ENCODE measurements around the gene FCAR. TPM values are rescaled to one million over a fixed set of nuclear protein-coding genes. Genes with fewer than 3 reads are reported as not detected.
"Not testable (repeated sequence)": the region's sequence is repeated elsewhere in the genome, so short reads cannot be mapped to it uniquely, and the experiment has no call there.

The FCAR gene
- polyA plus RNA-seq, 1 of the 3 experiments (the other 2 are of a cell fraction) = not detected

DNA sequence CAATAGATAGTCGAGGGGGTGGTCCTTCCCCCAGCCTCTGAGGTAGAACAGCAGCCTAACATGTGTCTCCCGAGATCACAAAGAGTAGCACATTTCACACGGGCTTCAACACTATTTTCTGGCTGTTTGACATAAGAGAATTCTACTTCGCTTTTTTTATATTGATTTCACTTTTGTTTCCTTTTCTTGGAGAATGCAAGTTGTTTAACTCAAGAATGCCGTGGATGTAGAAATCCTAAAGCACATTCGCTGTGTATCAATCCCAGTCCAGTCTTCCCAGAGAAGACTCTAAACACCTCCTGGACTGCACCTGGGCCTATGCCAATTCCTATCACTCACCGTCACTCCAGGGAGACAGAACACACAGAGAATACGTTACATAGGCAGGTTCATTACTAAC, 46.0 kb upstream of the FCAR start:
- CTCF ChIA-PET; H3K36me3 ChIP-seq (replicated peaks in 1 of 2; ENCODE audit: control insufficient read depth in 1 of 2, insufficient read depth in 2 of 2, low read length in 1 of 2); H3K27ac ChIP-seq (ENCODE audit: low read depth in 2 of 2, low read length in 1 of 2); H3K4me2 ChIP-seq; H3K9ac ChIP-seq; DNase-seq; H3K27me3 ChIP-seq (ENCODE audit: insufficient read depth); H2AFZ ChIP-seq (ENCODE audit: low read depth); H3K79me2 ChIP-seq (ENCODE audit: insufficient read depth); POLR2A ChIA-PET; H3K4me1 ChIP-seq (ENCODE audit: control insufficient read depth in 1 of 2, insufficient read depth in 2 of 2, low read depth in 1 of 2, low read length in 1 of 2); H3K4me3 ChIP-seq (ENCODE audit: low read depth in 2 of 2, low read length in 1 of 2); H3F3A ChIP-seq (replicated peaks; ENCODE audit: insufficient read depth); H3K9me2 ChIP-seq; H3K9me3 ChIP-seq; H4K20me1 ChIP-seq (ENCODE audit: insufficient read depth): not testable (repeated sequence)
- WGBS (ENCODE audit: low lambda C conversion rate) = 2% methylated on average over 8 of the region's 8 CpGs

DNA sequence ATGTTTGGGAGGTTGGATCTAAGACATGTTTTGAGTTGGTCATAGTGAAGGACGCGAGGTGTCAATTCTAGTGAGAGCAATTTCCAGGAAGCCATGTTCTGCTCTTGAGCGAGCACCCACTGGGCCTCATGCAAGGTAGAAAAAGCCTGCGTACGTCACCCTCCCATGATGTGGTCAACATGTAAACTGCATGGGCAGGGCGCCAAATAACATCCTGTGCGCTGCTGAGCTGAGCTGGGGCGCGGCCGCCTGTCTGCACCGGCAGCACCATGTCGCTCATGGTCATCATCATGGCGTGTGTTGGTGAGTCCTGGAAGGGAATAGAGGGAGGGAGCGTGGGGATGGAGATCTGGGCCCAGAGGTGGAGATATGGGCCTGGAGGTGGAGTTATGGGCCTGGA, 41.5 kb upstream of the FCAR start, which contains the start of gene KIR2DS4:
TSS of gene KIR2DS4 (plus strand) at position 181 of the 400 bp plus-strand sequence.
- H3K4me2 ChIP-seq; H3K9me3 ChIP-seq; H3K79me2 ChIP-seq (ENCODE audit: insufficient read depth); CTCF ChIA-PET; H3K4me1 ChIP-seq (ENCODE audit: control insufficient read depth in 1 of 2, insufficient read depth in 2 of 2, low read depth in 1 of 2, low read length in 1 of 2); H2AFZ ChIP-seq (ENCODE audit: low read depth); H3K27ac ChIP-seq (ENCODE audit: low read depth in 2 of 2, low read length in 1 of 2); H3K36me3 ChIP-seq (replicated peaks in 1 of 2; ENCODE audit: control insufficient read depth in 1 of 2, insufficient read depth in 2 of 2, low read length in 1 of 2); H3K4me3 ChIP-seq (ENCODE audit: low read depth in 2 of 2, low read length in 1 of 2); H3K9ac ChIP-seq; H3K9me2 ChIP-seq; H3K27me3 ChIP-seq (ENCODE audit: insufficient read depth); H3F3A ChIP-seq (replicated peaks; ENCODE audit: insufficient read depth); POLR2A ChIA-PET; H4K20me1 ChIP-seq (ENCODE audit: insufficient read depth); DNase-seq: not testable (repeated sequence)
- WGBS (ENCODE audit: low lambda C conversion rate) = 32% methylated on average over 11 of the region's 14 CpGs

DNA sequence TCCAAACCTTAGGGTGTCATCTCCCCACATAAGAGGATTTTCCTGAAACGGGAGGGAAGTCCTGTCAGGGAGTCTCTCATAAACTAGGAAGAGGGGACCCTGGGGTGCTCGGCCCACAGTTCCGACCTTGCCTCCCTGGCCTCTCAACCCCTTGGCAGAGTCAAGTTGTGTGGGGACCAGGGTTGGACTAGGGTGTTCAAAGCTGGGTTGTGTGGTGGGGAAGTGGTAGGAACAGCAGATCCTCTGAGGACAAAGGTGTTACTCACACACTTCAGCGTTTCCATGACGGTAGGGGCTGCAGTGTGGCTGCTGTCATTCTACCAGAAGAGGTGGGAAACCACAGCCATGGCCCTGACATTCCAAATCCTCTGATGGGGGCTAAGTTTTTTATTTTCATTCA, 38.9 kb upstream of the FCAR start:
- DNase-seq; H3K27me3 ChIP-seq (ENCODE audit: insufficient read depth); H3K4me1 ChIP-seq (ENCODE audit: control insufficient read depth in 1 of 2, insufficient read depth in 2 of 2, low read depth in 1 of 2, low read length in 1 of 2); H2AFZ ChIP-seq (ENCODE audit: low read depth); H4K20me1 ChIP-seq (ENCODE audit: insufficient read depth); H3K9me3 ChIP-seq; H3K4me2 ChIP-seq; POLR2A ChIA-PET; H3K36me3 ChIP-seq (replicated peaks in 1 of 2; ENCODE audit: control insufficient read depth in 1 of 2, insufficient read depth in 2 of 2, low read length in 1 of 2); H3K9ac ChIP-seq; H3K4me3 ChIP-seq (ENCODE audit: low read depth in 2 of 2, low read length in 1 of 2); H3K79me2 ChIP-seq (ENCODE audit: insufficient read depth); H3K27ac ChIP-seq (ENCODE audit: low read depth in 2 of 2, low read length in 1 of 2); CTCF ChIA-PET; H3F3A ChIP-seq (replicated peaks; ENCODE audit: insufficient read depth); H3K9me2 ChIP-seq: not testable (repeated sequence)
- 13% methylated on average over 5 of the region's 5 CpGs for WGBS (ENCODE audit: low lambda C conversion rate)

DNA sequence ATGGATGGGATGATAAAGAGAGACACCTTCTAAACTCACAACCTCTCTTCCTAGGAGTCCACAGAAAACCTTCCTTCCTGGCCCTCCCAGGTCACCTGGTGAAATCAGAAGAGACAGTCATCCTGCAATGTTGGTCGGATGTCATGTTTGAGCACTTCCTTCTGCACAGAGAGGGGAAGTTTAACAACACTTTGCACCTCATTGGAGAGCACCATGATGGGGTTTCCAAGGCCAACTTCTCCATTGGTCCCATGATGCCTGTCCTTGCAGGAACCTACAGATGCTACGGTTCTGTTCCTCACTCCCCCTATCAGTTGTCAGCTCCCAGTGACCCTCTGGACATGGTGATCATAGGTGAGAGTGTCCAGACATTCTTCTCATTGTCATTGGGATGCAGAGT, 36.5 kb upstream of the FCAR start:
- POLR2A ChIA-PET; DNase-seq; H3K4me3 ChIP-seq (ENCODE audit: low read depth in 2 of 2, low read length in 1 of 2); H3K27me3 ChIP-seq (ENCODE audit: insufficient read depth); H2AFZ ChIP-seq (ENCODE audit: low read depth); H3K9ac ChIP-seq; H3K27ac ChIP-seq (ENCODE audit: low read depth in 2 of 2, low read length in 1 of 2); H3F3A ChIP-seq (replicated peaks; ENCODE audit: insufficient read depth); H3K9me2 ChIP-seq; H4K20me1 ChIP-seq (ENCODE audit: insufficient read depth); H3K4me2 ChIP-seq; H3K79me2 ChIP-seq (ENCODE audit: insufficient read depth); H3K9me3 ChIP-seq; H3K4me1 ChIP-seq (ENCODE audit: control insufficient read depth in 1 of 2, insufficient read depth in 2 of 2, low read depth in 1 of 2, low read length in 1 of 2); H3K36me3 ChIP-seq (replicated peaks in 1 of 2; ENCODE audit: control insufficient read depth in 1 of 2, insufficient read depth in 2 of 2, low read length in 1 of 2); CTCF ChIA-PET: not testable (repeated sequence)
- WGBS (ENCODE audit: low lambda C conversion rate) = 9% methylated on average over 2 of the region's 2 CpGs

DNA sequence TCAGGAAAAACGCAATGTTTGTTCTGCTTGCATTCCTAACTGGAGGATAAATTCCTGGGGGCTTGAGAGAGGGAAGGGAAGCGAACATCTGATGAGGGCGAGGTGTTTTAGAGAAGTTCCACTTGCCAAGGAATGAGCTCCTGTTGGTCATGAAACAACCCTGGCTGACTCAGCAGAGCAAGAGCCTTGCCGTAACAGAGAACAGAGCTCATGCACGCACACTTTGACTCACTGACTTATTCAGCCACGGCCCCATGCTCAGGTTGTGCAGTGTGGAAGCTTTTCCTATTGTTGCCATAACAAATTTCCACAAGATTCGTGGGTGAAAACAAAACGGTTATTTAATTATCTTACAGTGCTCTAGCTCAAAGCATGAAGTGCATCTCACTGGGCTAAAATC, 30.9 kb upstream of the FCAR start:
- 3% methylated on average over 8 of the region's 8 CpGs for WGBS (ENCODE audit: low lambda C conversion rate)

DNA sequence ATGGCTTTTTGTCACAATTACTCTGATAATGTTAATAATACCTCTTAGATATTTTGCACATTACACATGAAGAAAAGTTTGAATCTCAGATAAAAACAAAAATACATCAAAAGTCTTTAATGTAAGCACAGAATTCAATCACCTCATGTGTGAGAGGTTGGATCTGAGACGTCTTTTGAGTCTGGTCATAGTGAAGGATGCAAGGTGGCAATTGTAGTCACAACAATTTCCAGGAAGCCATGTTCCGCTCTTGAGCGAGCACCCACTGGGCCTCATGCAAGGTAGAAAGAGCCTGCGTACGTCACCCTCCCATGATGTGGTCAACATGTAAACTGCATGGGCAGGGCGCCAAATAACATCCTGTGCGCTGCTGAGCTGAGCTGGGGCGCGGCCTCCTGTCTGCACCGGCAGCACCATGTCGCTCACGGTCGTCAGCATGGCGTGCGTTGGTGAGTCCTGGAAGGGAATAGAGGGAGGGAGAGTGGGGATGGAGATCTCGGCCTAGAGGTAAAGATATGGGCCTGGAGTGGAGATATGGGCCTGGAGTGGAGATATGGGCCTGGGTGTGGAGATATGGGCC, 23.9 kb upstream of the FCAR start, which contains the start of gene KIR3DL2:
TSS of gene KIR3DL2 (plus strand) at position 383 of the 580 bp plus-strand sequence. CDS start at position 416, 33 bp downstream.
- H3K9ac ChIP-seq; H3K9me2 ChIP-seq; DNase-seq; H3F3A ChIP-seq (replicated peaks; ENCODE audit: insufficient read depth); H3K36me3 ChIP-seq (replicated peaks in 1 of 2; ENCODE audit: control insufficient read depth in 1 of 2, insufficient read depth in 2 of 2, low read length in 1 of 2); H3K9me3 ChIP-seq; H3K4me1 ChIP-seq (ENCODE audit: control insufficient read depth in 1 of 2, insufficient read depth in 2 of 2, low read depth in 1 of 2, low read length in 1 of 2); POLR2A ChIA-PET; H3K79me2 ChIP-seq (ENCODE audit: insufficient read depth); H2AFZ ChIP-seq (ENCODE audit: low read depth); H4K20me1 ChIP-seq (ENCODE audit: insufficient read depth); H3K4me2 ChIP-seq; CTCF ChIA-PET; H3K27ac ChIP-seq (ENCODE audit: low read depth in 2 of 2, low read length in 1 of 2); H3K27me3 ChIP-seq (ENCODE audit: insufficient read depth); H3K4me3 ChIP-seq (ENCODE audit: low read depth in 2 of 2, low read length in 1 of 2): not testable (repeated sequence)
- WGBS (ENCODE audit: low lambda C conversion rate) = 25% methylated on average over 16 of the region's 16 CpGs

More for the DNA sequence above, 30.9 kb upstream of the FCAR start:
- H3F3A ChIP-seq (replicated peaks; ENCODE audit: insufficient read depth); H3K79me2 ChIP-seq (ENCODE audit: insufficient read depth); H3K9me2 ChIP-seq; H3K4me1 ChIP-seq (ENCODE audit: control insufficient read depth in 1 of 2, insufficient read depth in 2 of 2, low read depth in 1 of 2, low read length in 1 of 2); DNase-seq; CTCF ChIA-PET; POLR2A ChIA-PET; H3K9ac ChIP-seq; H3K4me2 ChIP-seq; H3K27ac ChIP-seq (ENCODE audit: low read depth in 2 of 2, low read length in 1 of 2); H4K20me1 ChIP-seq (ENCODE audit: insufficient read depth); H3K9me3 ChIP-seq; H3K4me3 ChIP-seq (ENCODE audit: low read depth in 2 of 2, low read length in 1 of 2); H2AFZ ChIP-seq (ENCODE audit: low read depth); H3K36me3 ChIP-seq (replicated peaks in 1 of 2; ENCODE audit: control insufficient read depth in 1 of 2, insufficient read depth in 2 of 2, low read length in 1 of 2); H3K27me3 ChIP-seq (ENCODE audit: insufficient read depth): not testable (repeated sequence)
